ENCODE results near the gene PIK3CG.
"Not testable (repeated sequence)": the region's sequence is repeated elsewhere in the genome, so short reads cannot be mapped to it uniquely, and the experiment has no call there.

The PIK3CG gene

GRCh38 chr7:106840342-106840741 is 24.7 kb upstream of the PIK3CG start:
- peak; percentile 50 for DNase-seq
- peaks cover 35% of the 10 kb centered on the region for H3K4me1 ChIP-seq
- no peak for TF ChIP-seq CTCF (IDR thresholded peaks at IDR 0.05; ENCODE audit: low read depth, low read length)
- no peaks in the 10 kb centered on the region for H3K36me3 ChIP-seq
- H3K27me3 ChIP-seq, result no peaks in the 10 kb centered on the region
- H3K9me3 ChIP-seq, result no peaks in the 10 kb centered on the region
- H3K4me3 ChIP-seq (ENCODE audit: low read depth, low read length), result no peak overlapping the region

GRCh38 chr7:106841896-106842390 is 23.1 kb upstream of the PIK3CG start:
- peak; percentile 73 for DNase-seq
- Histone ChIP-seq H3K9me3 (no peaks in the 10 kb centered on the region), H3K27me3 (no peaks in the 10 kb centered on the region), H3K36me3 (no peaks in the 10 kb centered on the region), H3K4me3 (ENCODE audit: low read depth, low read length) (no peak overlapping the region), H3K4me1 (peaks cover 35% of the 10 kb centered on the region)
- TF ChIP-seq CTCF (IDR thresholded peaks at IDR 0.05; ENCODE audit: low read depth, low read length), result no peak

- TF ChIP-seq CTCF (IDR thresholded peaks at IDR 0.05; ENCODE audit: low read depth, low read length), result no peak
- no peaks in the 10 kb centered on the region for H3K27me3 ChIP-seq
- H3K4me3 ChIP-seq (ENCODE audit: low read depth, low read length), result no peak overlapping the region
- DNase-seq, result peak; percentile 21
- no peaks in the 10 kb centered on the region for H3K9me3 ChIP-seq
- H3K4me1 ChIP-seq, result peaks cover 35% of the 10 kb centered on the region
- H3K36me3 ChIP-seq, result no peaks in the 10 kb centered on the region
Observed at GRCh38 chr7:106844279-106844997, 20.6 kb upstream of the PIK3CG start.

GRCh38 chr7:106848049-106848448 is 17.0 kb upstream of the PIK3CG start:
- no peak overlapping the region for H3K4me3 ChIP-seq (ENCODE audit: low read depth, low read length)
- H3K36me3 ChIP-seq, result no peaks in the 10 kb centered on the region
- DNase-seq, result no peak
- no peaks in the 10 kb centered on the region for H3K27me3 ChIP-seq
- H3K4me1 ChIP-seq, result peaks cover 13% of the 10 kb centered on the region
- no peaks in the 10 kb centered on the region for H3K9me3 ChIP-seq
- TF ChIP-seq CTCF (IDR thresholded peaks at IDR 0.05; ENCODE audit: low read depth, low read length), result no peak

GRCh38 chr7:106848851-106849442 is 16.1 kb upstream of the PIK3CG start:
- no peaks in the 10 kb centered on the region for H3K36me3 ChIP-seq
- TF ChIP-seq CTCF (IDR thresholded peaks at IDR 0.05; ENCODE audit: low read depth, low read length), result no peak
- no peak for DNase-seq
- no peak overlapping the region for H3K4me3 ChIP-seq (ENCODE audit: low read depth, low read length)
- no peaks in the 10 kb centered on the region for H3K9me3 ChIP-seq
- H3K4me1 ChIP-seq, result peaks cover 7% of the 10 kb centered on the region; the same call in 1 of the 2 replicates
- no peaks in the 10 kb centered on the region for H3K27me3 ChIP-seq

GRCh38 chr7:106851632-106852031 is 13.4 kb upstream of the PIK3CG start:
- H3K4me3 ChIP-seq (ENCODE audit: low read depth, low read length); H3K4me1 ChIP-seq; H3K9me3 ChIP-seq; H3K36me3 ChIP-seq; H3K27me3 ChIP-seq; DNase-seq: not testable (repeated sequence)
